ENCODE measurements around the gene CFAP69. TPM values are rescaled to one million over a fixed set of nuclear protein-coding genes. Genes with fewer than 3 reads are reported as not detected.

The CFAP69 gene
- polyA plus RNA-seq, 1 donor from 2014 or later: 6.2 TPM

DNA sequence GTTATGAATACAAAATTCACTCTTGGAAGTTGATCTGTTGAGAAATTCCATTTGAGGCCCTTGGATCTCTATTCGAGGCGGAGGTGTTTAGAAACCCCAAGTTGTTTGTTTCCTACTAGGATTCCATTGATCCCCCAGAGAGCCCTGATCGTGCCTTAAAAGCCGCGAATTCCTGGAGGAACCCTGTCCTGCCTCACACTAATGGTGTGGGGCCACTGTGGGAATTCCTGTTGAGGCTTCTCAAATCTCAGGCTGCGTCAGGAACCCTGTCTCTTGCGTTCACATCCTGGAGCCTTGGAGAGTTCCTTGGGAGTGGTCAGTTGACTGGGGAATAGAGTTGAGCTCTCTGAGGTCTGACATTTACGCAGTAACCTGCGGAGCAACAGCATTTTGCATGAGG is 1.2 kb downstream of the CFAP69 start:
- peaks cover 6% of the 10 kb centered on the region for H3K27me3 ChIP-seq (ENCODE audit: insufficient read depth, low read depth, low read length)
- peak overlapping the region; percentile 62 for H3K4me2 ChIP-seq (ENCODE audit: low read length)
- no peaks in the 10 kb centered on the region for H3K9me3 ChIP-seq (ENCODE audit: low read length)
- TF ChIP-seq RAD21 (conservative IDR thresholded peaks at IDR 0.05) (no peak), TAF1 (IDR thresholded peaks at IDR 0.05; ENCODE audit: low read depth) (no peak), MXI1 (conservative IDR thresholded peaks at IDR 0.05; ENCODE audit: poor library complexity, severe bottlenecking) (no peak), EP300 (conservative IDR thresholded peaks at IDR 0.05; ENCODE audit: poor library complexity, severe bottlenecking) (no peak)
- TF ChIP-seq, protein P1, sequence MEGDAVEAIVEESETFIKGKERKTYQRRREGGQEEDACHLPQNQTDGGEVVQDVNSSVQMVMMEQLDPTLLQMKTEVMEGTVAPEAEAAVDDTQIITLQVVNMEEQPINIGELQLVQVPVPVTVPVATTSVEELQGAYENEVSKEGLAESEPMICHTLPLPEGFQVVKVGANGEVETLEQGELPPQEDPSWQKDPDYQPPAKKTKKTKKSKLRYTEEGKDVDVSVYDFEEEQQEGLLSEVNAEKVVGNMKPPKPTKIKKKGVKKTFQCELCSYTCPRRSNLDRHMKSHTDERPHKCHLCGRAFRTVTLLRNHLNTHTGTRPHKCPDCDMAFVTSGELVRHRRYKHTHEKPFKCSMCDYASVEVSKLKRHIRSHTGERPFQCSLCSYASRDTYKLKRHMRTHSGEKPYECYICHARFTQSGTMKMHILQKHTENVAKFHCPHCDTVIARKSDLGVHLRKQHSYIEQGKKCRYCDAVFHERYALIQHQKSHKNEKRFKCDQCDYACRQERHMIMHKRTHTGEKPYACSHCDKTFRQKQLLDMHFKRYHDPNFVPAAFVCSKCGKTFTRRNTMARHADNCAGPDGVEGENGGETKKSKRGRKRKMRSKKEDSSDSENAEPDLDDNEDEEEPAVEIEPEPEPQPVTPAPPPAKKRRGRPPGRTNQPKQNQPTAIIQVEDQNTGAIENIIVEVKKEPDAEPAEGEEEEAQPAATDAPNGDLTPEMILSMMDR (IDR thresholded peaks at IDR 0.05; ENCODE audit: poor library complexity, severe bottlenecking): no peak
- H4K20me1 ChIP-seq (ENCODE audit: insufficient read depth): no peaks in the 10 kb centered on the region
- H3K36me3 ChIP-seq (ENCODE audit: insufficient read depth, low read length): no peaks in the 10 kb centered on the region
- no peaks in the 10 kb centered on the region for H3K79me2 ChIP-seq (replicated peaks; ENCODE audit: insufficient read depth, low read length)
- peak overlapping the region; percentile 89 for H3K4me3 ChIP-seq (ENCODE audit: low read length)
- no peak overlapping the region for H3K9ac ChIP-seq (ENCODE audit: low read length)
- H3F3A ChIP-seq (ENCODE audit: insufficient read depth, low read length, poor library complexity, severe bottlenecking): no peaks in the 10 kb centered on the region
- H3K27ac ChIP-seq (ENCODE audit: low read length): no peak overlapping the region
- no peaks in the 10 kb centered on the region for H3K9me2 ChIP-seq (ENCODE audit: insufficient read depth, low read length)
- no peak overlapping the region for H2AFZ ChIP-seq (ENCODE audit: low read depth, low read length)

DNA sequence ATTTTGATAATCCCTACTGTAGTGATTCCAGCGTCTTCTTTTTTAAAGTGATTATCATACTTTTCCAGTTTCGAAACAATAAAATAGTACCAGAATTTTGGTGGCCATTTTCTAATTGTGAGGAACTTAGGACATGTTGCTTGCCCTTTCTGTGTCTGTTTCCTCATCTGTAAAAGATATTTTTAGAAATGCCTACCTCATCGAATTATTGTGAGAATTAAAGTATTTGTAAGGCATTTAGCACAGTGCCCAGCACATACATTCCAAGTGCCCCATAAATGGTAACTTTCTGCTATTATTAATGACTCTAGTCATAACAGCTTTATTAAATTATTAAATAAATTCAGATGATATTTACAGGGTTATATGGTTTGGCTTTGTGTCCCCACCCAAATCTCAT is 3.7 kb downstream of the CFAP69 start:
- Histone ChIP-seq H3K9ac (ENCODE audit: low read length) (no peak overlapping the region), H3K36me3 (ENCODE audit: insufficient read depth, low read length) (no peaks in the 10 kb centered on the region), H3K9me3 (ENCODE audit: low read length) (no peaks in the 10 kb centered on the region), H4K20me1 (ENCODE audit: insufficient read depth) (no peaks in the 10 kb centered on the region), H3K4me2 (ENCODE audit: low read length) (no peak overlapping the region), H3F3A (ENCODE audit: insufficient read depth, low read length, poor library complexity, severe bottlenecking) (no peaks in the 10 kb centered on the region), H3K79me2 (replicated peaks; ENCODE audit: insufficient read depth, low read length) (no peaks in the 10 kb centered on the region), H2AFZ (ENCODE audit: low read depth, low read length) (no peak overlapping the region), H3K27me3 (ENCODE audit: insufficient read depth, low read depth, low read length) (peaks cover 6% of the 10 kb centered on the region), H3K27ac (ENCODE audit: low read length) (no peak overlapping the region), H3K4me3 (ENCODE audit: low read length) (no peak overlapping the region), H3K9me2 (ENCODE audit: insufficient read depth, low read length) (no peaks in the 10 kb centered on the region)
- TF ChIP-seq TAF1 (IDR thresholded peaks at IDR 0.05; ENCODE audit: low read depth) (no peak), EZH2 (IDR thresholded peaks at IDR 0.05; ENCODE audit: borderline replicate concordance, insufficient read depth, low read length, poor library complexity, severe bottlenecking) (no peak), SMC3 (conservative IDR thresholded peaks at IDR 0.05; ENCODE audit: poor library complexity) (no peak), RAD21 (conservative IDR thresholded peaks at IDR 0.05) (no peak), POLR2AphosphoS5 (IDR thresholded peaks at IDR 0.05) (no peak), MXI1 (conservative IDR thresholded peaks at IDR 0.05; ENCODE audit: poor library complexity, severe bottlenecking) (no peak), EP300 (conservative IDR thresholded peaks at IDR 0.05; ENCODE audit: poor library complexity, severe bottlenecking) (no peak)
- TF ChIP-seq, protein P1 (IDR thresholded peaks at IDR 0.05; ENCODE audit: poor library complexity, severe bottlenecking): no peak
- TF ChIP-seq, protein P2, sequence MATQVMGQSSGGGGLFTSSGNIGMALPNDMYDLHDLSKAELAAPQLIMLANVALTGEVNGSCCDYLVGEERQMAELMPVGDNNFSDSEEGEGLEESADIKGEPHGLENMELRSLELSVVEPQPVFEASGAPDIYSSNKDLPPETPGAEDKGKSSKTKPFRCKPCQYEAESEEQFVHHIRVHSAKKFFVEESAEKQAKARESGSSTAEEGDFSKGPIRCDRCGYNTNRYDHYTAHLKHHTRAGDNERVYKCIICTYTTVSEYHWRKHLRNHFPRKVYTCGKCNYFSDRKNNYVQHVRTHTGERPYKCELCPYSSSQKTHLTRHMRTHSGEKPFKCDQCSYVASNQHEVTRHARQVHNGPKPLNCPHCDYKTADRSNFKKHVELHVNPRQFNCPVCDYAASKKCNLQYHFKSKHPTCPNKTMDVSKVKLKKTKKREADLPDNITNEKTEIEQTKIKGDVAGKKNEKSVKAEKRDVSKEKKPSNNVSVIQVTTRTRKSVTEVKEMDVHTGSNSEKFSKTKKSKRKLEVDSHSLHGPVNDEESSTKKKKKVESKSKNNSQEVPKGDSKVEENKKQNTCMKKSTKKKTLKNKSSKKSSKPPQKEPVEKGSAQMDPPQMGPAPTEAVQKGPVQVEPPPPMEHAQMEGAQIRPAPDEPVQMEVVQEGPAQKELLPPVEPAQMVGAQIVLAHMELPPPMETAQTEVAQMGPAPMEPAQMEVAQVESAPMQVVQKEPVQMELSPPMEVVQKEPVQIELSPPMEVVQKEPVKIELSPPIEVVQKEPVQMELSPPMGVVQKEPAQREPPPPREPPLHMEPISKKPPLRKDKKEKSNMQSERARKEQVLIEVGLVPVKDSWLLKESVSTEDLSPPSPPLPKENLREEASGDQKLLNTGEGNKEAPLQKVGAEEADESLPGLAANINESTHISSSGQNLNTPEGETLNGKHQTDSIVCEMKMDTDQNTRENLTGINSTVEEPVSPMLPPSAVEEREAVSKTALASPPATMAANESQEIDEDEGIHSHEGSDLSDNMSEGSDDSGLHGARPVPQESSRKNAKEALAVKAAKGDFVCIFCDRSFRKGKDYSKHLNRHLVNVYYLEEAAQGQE (IDR thresholded peaks at IDR 0.05; ENCODE audit: borderline replicate concordance): no peak
